Endothelial cell of umbilical vein (primary cell): ENCODE results near the gene CELSR3. TPM values are rescaled to one million over a fixed set of nuclear protein-coding genes. Genes with fewer than 3 reads are reported as not detected.

Experiments used
- BruUV-seq: library from RNA; stranded (reverse); fragments of 400-500 nt; replicated peaks from 2 replicates; lab custom pipeline; 2021; lab: Mats Ljungman, UMichigan
- CTCF ChIA-PET: fragments of 300-600, 350-600 bp; sonication (Branson Sonifier 250); formaldehyde crosslinking; loops from one replicate; lab custom pipeline; 2021; ENCODE audit warnings: antibody characterized with exemption, inconsistent platforms; lab: Charles Lee
- POLR2A ChIA-PET: fragments of 300-600, 350-600 bp; sonication (Branson Sonifier 250); formaldehyde crosslinking; loops from one replicate; lab custom pipeline; 2021; ENCODE audit warnings: antibody characterized with exemption, inconsistent platforms; lab: Charles Lee
- DNase-seq: peaks from one replicate; pipeline ENCODE4 v3.0.0-alpha.2; 2011; ENCODE audit warnings: low read depth, low spot score
- FAIRE-seq: peaks from 2 replicates; lab custom pipeline; 2011; peaks lifted over from hg19 to GRCh38; lab: Jason Lieb, UNC
- H2AFZ ChIP-seq: 2 replicates; pipeline ENCODE4 v1.6.0; 2012; ENCODE audit warnings: low read depth, low read length, control low read depth, inconsistent platforms
- H3K27ac ChIP-seq: 2 replicates; pipeline ENCODE4 v1.5.1; 2011; ENCODE audit warnings: low read depth, mild to moderate bottlenecking, control low read depth, low read length, moderate library complexity; ENCODE audit not compliant: insufficient read depth
- H3K27me3 ChIP-seq, 2 experiments: 2 replicates each; pipeline versions ENCODE4 v1.6.0 to v1.6.1; 2011; ENCODE audit warnings: low read length in 2 of 2, mixed read lengths in 1 of 2; ENCODE audit not compliant: control insufficient read depth in 2 of 2, insufficient read depth in 2 of 2
- H3K36me3 ChIP-seq, 2 experiments: 2 replicates in 1 of 2; 3 replicates in 1 of 2; pipeline ENCODE4 v1.5.1; 2011; ENCODE audit warnings: low read length in 2 of 2, mild to moderate bottlenecking in 1 of 2, moderate library complexity in 1 of 2; ENCODE audit not compliant: control insufficient read depth in 2 of 2, insufficient read depth in 2 of 2; ENCODE audit errors: extremely low read depth in 1 of 2
- H3K4me1 ChIP-seq: 3 replicates; pipeline ENCODE4 v1.5.1; 2011; ENCODE audit warnings: mild to moderate bottlenecking, low read length; ENCODE audit not compliant: control insufficient read depth, insufficient read depth; ENCODE audit errors: extremely low read depth
- H3K4me2 ChIP-seq: 2 replicates; pipeline ENCODE4 v1.6.1; 2011; ENCODE audit warnings: low read length, control low read depth, mixed read lengths; ENCODE audit not compliant: insufficient read depth
- H3K4me3 ChIP-seq, 3 experiments: fragments of 200-600 bp in 1 of 3; sonication (generic), shearing (Covaris generic) in 1 of 3; replicated peaks in 1 of 3; 2 replicates each; pipeline ENCODE4 v1.5.1; 2011 to 2016; ENCODE audit warnings: control low read depth in 3 of 3, low read length in 3 of 3, mild to moderate bottlenecking in 2 of 3, inconsistent platforms in 1 of 3, low read depth in 1 of 3, moderate library complexity in 1 of 3; ENCODE audit not compliant: insufficient read depth in 1 of 3
- H3K79me2 ChIP-seq: 2 replicates; pipeline ENCODE4 v1.6.0; 2012; ENCODE audit warnings: low read length, inconsistent platforms; ENCODE audit not compliant: control insufficient read depth, insufficient read depth
- H3K9ac ChIP-seq: replicated peaks from 2 replicates; pipeline ENCODE3; 2011; ENCODE audit warnings: low read length, control low read depth; ENCODE audit not compliant: insufficient read depth; ENCODE audit errors: extremely low read depth
- H3K9me1 ChIP-seq: replicated peaks from 3 replicates; pipeline ENCODE4 v1.6.0; 2011; ENCODE audit warnings: mild to moderate bottlenecking, low read length; ENCODE audit not compliant: control insufficient read depth, insufficient read depth; ENCODE audit errors: extremely low read depth
- H3K9me3 ChIP-seq: replicated peaks from 2 replicates; pipeline ENCODE4 v1.5.1; 2012; ENCODE audit warnings: low read length, inconsistent platforms; ENCODE audit not compliant: control insufficient read depth, insufficient read depth
- H4K20me1 ChIP-seq: replicated peaks from 2 replicates; pipeline ENCODE3; 2011; ENCODE audit warnings: mild to moderate bottlenecking, low read length; ENCODE audit not compliant: control insufficient read depth, insufficient read depth; ENCODE audit errors: extremely low read depth
- EZH2 ChIP-seq: IDR thresholded peaks from 2 replicates; pipeline ENCODE4 v1.6.1; 2012; ENCODE audit warnings: borderline replicate concordance, low read depth, mild to moderate bottlenecking, moderate library complexity, low read length, inconsistent platforms; ENCODE audit not compliant: severe bottlenecking
- FOS ChIP-seq: IDR thresholded peaks from 2 replicates; pipeline ENCODE4 v1.6.1; 2011; ENCODE audit warnings: mild to moderate bottlenecking, low read length, moderate library complexity, borderline replicate concordance; ENCODE audit not compliant: insufficient read depth
- GATA2 ChIP-seq: IDR thresholded peaks from 2 replicates; pipeline ENCODE4 v1.7.0; 2011; ENCODE audit warnings: low read depth, mild to moderate bottlenecking, moderate library complexity, mixed read lengths, low read length; ENCODE audit not compliant: insufficient read length, insufficient read depth
- JUN ChIP-seq: IDR thresholded peaks from 2 replicates; pipeline ENCODE4 v1.6.1; 2011; ENCODE audit warnings: borderline replicate concordance, low read depth; ENCODE audit not compliant: insufficient read length, insufficient read depth
- MAX ChIP-seq: IDR thresholded peaks from 2 replicates; pipeline ENCODE4 v1.6.1; 2011; ENCODE audit not compliant: insufficient read depth, insufficient read length
- MYC ChIP-seq: IDR thresholded peaks from one replicate; pipeline ENCODE4 v1.6.1; 2011; ENCODE audit warnings: mild to moderate bottlenecking, low read depth, low read length
- POLR2A ChIP-seq: IDR thresholded peaks from 2 replicates; pipeline ENCODE4 v1.6.1; 2012; ENCODE audit warnings: low read depth, mild to moderate bottlenecking, control low read depth, low read length
- dilution Hi-C: fragments of 300-500 bp; cut with MboI; formaldehyde crosslinking; loops from one replicate; pipeline ENCODE4 v1.15.0; 2019; ENCODE audit warnings: low sequenced_read_pairs; ENCODE audit not compliant: extremely low pct_ligation_motif_present
- intact Hi-C: fragments of 100-400 bp; cut with micrococcal nuclease; formaldehyde crosslinking; loops from one replicate; pipeline ENCODE4 v1.10.0; 2022
- polyA plus RNA-seq, 4 experiments: library from polyadenylated mRNA; depleted of rRNA in 3 of 4; stranded (reverse) in 3 of 4; unstranded in 1 of 4; fragments of >200 nt; gene quantifications; 2 replicates each; pipeline versions ENCODE4 v1.2.1 to v1.2.3, GENCODE V29; 2011 to 2012; ENCODE audit warnings: missing spikeins in 1 of 4
- total RNA-seq: library from RNA; stranded (reverse); gene quantifications from 2 replicates; pipeline ENCODE4 v1.2.3, GENCODE V29; 2021

Gene CELSR3
- total and polyA plus RNA-seq, 2 donors (not counting 3 experiments of a cell fraction or from before 2014, with no cell fraction given), result 0.25 to 0.71 TPM

DNA sequence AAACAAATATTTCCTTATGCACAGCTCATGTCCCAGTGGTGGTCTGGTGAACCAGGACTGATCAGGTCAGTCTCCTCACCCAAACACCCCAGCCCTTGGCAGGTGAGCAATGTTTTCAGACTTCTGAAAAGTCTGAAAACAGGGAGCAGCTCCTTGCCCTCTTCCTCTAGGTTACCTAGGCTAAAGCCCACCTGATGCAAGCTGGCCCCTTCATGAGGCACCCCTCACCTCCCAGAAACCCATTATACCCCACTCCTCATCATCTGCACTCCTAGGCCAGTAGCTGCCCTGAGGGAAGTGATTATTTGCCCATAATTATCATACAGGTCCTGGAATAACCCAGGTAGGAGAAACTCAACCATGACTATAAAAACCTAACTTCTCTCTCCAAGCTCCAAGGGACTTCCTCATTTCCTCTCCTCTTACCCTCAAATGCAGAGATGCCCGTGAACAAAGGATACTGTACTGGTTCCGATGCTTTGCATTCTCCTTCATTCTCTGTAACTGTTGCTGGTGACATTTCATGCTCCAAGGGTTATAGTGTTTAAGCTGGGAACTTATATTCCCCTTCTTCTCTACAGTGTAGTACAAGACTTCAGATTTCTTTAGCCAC lies 28.3 kb upstream of the CELSR3 start:
- H3K79me2 ChIP-seq, result peaks cover 20% of the 10 kb centered on the region
- TF ChIP-seq EZH2 (no peak), JUN (no peak), FOS (no peak), MAX (no peak), MYC (no peak)
- FAIRE-seq (no peak), DNase-seq (no peak)
- dilution Hi-C loops, result no loop called here
- no peak overlapping the region for H2AFZ ChIP-seq
- peaks cover 28 to 64% of the 10 kb centered on the region in 2 experiments for H3K36me3 ChIP-seq
- H3K9me3 ChIP-seq, result no peaks in the 10 kb centered on the region
- H3K9ac ChIP-seq, result no peak overlapping the region
- ChIA-PET POLR2A (no interaction called here), CTCF (no interaction called here)
- no peaks in the 10 kb centered on the region for H3K9me1 ChIP-seq
- peaks cover 4% of the 10 kb centered on the region for H4K20me1 ChIP-seq
- no peak overlapping the region for H3K27ac ChIP-seq
- H3K4me2 ChIP-seq, result no peak overlapping the region
- H3K4me1 ChIP-seq, result peaks cover 20% of the 10 kb centered on the region
- intact Hi-C loops, result no loop called here
- no TSS peak for BruUV-seq
- H3K4me3 ChIP-seq, result no peak overlapping the region
- no peaks in the 10 kb centered on the region for H3K27me3 ChIP-seq

DNA sequence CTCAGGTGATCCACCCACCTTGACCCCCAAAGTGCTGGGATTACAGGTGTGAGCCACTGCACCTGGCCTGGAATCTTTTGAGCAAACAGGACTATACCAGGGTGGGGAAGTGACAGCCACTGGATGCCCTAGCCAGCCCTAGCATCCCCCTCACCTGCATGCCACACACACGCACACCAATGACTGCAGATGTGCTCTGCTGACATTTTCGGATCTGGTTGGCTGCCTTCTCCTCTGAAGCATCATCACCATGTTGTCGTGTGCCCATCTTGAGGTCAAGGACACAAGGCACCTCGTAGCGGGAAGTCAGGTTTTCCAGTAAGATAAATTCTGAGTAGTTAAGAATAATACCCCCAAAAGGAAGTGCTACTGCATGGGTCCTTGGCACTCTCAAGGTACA lies 26.7 kb upstream of the CELSR3 start:
- no TSS peak for BruUV-seq
- Histone ChIP-seq H3K27me3 (no peaks in the 10 kb centered on the region), H3K9me3 (no peaks in the 10 kb centered on the region), H3K4me2 (no peak overlapping the region), H3K9me1 (no peaks in the 10 kb centered on the region), H2AFZ (no peak overlapping the region), H3K27ac (no peak overlapping the region), H3K79me2 (peaks cover 17% of the 10 kb centered on the region), H3K9ac (no peak overlapping the region), H3K36me3 (peaks cover 28 to 55% of the 10 kb centered on the region in 2 experiments), H3K4me3 (no peak overlapping the region), H4K20me1 (peaks cover 4% of the 10 kb centered on the region), H3K4me1 (peaks cover 14% of the 10 kb centered on the region)
- ChIA-PET POLR2A (no interaction called here), CTCF (no interaction called here)
- FAIRE-seq (no peak), DNase-seq (no peak)
- no peak for TF ChIP-seq MAX
- TF ChIP-seq EZH2, result no peak
- no peak for TF ChIP-seq GATA2
- no peak for TF ChIP-seq FOS
- TF ChIP-seq MYC, result no peak
- no peak for TF ChIP-seq POLR2A
- dilution Hi-C loops (no loop called here), intact Hi-C loops (no loop called here)
